Measurements from ENCODE around the gene CYP4B1.

Gene CYP4B1

DNA sequence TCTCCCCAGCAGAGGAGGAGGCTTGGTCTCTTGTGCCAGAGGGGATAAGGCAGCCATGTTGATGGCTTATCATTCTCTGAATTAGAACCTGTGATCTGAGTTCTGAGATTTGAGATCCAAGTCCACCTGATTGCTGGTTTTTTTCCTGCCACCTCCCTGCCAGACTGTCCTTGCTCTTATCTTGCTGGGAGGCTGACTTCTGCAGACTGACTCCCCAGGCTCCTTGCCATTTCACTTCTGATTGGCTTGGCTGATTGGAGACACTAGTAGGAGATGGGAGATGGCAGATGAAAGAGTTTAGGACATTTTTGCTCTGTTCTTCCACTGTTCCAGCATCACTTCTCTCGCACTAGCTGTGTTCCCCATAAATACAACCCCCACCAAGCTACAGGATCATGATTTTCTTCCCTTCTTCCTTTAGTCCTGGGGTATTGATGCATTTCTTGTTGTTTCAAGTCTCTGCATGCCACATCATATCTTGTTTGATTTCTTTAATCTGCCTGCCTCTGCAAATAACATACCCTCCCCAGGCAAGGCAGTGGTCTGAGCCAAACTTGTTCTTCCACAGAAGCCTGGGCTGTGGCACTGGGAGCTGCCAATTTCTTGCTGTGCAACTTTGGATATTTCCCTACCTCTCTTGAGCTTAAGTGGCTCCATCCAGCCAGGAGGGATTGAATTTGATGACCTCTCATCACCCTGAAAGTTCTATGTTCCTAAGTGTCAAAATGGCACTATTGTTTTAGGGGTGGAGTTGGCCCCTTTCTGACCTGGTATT is 963 bp upstream of the CYP4B1 start:
- DNase-seq = no peak

DNA sequence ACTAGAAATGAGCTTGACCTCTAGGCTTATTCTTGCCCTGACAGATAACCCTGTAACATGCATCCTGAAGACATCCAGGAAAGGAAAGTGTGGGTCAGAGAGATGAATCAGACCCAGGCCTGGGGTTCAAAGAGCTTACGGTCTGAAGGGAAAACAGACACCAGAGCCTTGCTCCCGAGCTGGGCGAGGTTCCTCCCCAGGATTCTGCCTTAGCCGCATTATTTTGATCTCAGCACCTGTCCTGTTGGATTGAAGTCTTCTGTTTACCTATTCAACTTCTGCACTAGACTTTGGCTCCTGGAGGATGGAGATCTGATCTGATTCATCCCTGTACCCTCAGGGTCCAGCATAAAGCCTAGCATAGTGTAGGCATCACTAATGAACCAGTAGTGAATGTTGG is 1.9 kb downstream of the CYP4B1 start:
- DNase-seq = no peak

DNA sequence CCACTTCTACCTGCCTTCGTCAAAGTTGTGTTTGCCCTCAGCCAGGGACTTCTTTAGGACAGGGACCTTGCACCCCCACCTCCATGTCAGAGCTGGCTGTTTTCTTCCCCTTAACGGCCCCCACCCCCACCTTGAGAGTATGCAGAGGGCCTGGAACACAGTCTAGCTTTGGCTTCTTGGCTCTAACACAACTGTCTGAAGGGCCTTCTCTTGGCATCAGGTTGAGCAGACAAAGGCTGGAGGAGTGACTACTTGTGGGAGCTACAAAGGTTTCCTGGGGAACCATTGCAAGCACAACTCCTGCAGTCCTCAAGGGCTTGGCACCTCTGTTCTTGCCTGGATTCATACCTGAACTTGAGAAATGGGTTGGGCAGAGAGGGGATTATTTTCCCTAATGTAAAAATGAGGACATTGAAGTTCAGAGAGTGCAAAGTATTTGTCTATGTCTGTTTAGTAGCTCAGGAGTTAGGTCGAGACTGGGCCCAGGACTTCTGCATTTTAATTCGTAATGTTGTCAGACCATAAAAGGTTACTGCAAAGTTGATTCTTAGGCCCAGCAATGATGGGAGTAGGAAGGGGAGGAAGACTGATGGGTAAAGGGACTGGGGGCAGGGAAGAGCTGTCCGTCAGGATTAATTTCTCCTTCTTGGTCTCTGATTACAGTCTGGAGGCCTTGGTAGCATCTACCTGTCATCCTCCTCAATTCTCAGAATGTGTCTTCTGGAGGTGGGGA is 2.6 kb downstream of the CYP4B1 start:
- DNase-seq = no peak

DNA sequence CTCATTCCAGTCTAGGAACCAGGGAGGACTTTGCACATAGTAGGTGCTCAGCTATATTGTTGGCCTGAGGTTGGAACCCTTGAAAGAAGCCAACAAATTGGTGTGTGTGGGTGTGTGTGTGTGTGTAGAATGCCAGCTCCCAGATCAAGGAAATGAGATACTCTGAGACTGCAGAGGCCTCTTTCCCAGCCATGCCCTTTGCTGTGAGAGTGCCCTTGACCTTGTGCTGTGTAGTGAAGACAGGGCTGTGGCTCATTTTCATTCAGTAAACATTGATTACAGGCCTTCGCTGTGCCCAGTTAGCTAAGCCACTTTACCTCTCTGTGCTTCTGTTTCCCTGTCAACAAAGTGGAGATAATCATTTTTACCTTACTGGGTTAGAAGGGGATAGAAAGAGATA is 3.2 kb downstream of the CYP4B1 start:
- no peak for DNase-seq

DNA sequence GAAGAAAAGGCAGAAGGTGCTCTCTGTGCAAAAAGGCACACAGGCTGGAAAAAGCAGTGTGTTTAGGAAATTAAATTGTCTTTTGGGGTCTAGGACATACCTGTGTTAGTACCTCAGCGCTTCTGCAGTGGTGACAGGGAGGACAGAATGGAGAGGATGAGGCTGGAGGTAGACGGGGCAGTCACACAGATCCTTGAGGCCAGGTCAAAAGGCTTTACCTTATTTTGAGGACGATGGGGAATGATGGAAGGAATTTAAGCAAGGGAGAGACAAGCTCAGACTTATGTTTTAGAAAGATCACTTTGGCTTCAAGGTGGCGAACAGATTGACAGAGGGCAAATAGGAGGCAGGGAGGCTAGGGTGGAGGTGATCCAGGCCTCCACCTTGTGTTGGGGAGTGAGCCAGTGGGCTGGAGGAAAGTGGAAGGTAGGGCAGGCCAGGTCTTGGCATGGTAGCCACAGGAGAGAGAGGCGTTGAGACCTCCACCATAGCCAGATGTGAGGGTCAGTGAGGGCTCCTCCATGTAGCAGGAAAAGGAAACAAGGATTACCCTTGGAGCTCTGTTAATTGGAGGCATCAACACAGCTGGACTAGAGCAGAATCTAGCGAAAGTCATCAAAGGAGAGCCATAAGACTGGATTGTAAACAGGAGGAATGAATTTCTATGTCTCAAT is 4.2 kb downstream of the CYP4B1 start:
- no peak for DNase-seq

DNA sequence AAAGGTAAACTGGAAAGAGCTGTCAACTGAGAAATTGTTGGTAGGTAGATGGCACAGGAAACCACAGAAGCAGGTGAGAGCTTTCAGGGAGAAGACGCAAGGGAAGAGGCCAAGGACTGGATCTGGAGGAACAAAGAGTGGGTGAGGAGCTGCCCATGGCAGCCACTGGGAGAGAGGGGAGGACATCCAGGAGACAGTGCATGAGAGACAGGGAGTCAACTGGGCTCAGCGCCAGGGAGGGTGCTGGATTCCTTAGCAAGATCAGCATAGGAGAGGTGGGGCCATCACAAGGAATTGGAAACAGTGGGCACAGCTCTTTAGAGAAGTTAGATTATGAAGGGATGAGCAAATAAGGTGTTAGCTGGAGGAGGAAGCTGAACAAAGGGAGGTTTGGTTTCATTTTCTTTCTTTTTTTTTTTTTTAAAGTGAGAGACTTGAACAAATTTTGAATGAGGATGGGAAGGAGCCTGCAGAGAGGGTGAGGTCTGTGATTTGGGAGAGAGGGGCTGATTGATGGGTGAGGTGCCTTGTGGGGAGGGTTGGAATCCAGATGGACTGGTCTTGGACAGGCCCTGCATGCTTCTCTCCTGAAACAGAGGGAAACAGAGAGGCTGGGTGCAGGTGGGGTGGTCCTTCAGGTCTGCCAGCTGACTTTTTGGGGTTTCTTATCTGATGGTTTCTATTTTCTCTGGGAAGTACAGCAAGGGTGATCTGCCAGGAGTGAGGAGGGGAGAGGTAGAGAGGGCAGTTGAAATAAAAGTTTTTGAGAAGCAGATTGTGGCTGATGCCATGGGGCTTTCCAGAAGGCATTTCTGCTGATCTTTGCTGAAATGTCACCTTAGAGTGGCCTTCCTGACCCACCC is 5.4 kb downstream of the CYP4B1 start:
- no peak for DNase-seq

DNA sequence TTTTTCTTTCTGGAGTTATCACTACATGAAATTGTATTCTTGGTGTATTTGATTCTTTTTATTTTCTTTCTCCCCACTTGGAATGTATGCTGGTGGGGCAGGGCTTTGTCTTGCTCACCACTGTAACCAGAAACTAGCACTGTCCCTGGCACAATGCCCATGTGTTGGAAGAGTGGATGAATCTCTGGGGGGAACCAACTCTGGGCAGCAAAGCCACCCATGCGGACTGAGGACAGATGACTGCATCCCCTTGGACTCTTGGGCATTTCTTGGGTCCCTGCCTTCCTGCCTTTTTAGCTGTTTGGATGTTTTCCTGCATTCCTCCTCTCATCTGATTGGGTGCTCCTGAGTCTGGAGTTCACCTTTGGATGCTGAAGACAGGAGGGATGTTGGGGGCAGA is 6.1 kb downstream of the CYP4B1 start:
- DNase-seq = no peak

DNA sequence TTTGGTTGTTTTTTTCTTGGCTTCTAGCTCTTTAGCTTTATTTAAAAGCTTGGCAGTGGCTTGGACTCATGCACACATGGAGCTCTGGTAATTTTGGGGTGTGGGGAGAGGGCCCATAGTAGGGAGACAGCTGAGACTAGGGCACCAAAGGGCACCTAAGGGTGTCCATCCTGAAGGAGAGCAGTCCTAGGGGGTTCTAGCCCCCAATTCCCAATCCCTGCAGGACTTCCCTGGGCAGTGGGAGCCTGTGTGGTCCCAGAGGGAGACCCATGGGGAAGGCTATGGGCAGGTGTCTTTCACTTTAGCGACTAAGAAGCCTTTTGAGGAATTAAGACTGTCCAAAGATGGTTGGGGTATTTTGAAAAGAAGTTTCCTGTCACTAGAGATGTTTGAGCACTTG is 6.9 kb downstream of the CYP4B1 start:
- DNase-seq = no peak

DNA sequence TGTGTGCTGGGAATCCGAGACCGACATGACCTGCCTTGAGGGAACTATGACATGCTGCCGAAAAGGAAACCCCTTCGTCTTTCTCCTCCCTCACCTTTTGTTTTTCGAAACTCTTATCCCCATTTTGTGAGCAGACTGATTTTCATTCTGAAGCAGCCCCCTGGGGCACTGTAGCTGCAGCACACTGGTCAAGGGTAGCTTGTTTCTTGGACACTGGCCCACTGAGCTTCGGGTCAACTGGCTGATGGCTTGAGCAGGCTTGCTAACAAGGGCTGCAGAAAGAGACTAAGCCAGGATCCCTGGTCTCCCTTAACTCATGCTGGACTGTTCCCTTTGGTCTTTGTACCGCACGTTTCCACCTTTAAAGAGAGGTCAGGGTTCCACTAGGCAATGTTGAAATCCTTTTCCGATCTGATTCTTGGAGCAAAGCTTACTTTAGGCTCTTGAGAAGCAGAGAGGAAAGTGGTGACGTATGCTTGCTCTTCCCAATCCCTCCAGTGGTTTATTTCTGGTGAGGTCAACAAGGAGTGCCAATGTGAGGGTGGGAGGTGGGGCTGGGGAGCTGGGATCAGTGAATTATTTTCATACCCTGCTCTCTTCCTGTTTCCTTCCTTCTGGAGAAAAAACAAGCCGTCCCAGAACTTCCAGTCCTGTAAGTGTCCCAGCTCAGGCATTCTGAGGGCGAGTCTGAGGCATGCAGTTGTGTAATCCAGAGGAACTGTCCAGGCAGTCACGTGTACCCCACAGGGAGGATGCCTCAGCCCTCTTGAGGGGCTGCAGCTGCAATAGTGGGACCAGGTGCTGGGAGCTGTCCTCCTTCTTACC is 7.6 kb downstream of the CYP4B1 start:
- no peak for DNase-seq

DNA sequence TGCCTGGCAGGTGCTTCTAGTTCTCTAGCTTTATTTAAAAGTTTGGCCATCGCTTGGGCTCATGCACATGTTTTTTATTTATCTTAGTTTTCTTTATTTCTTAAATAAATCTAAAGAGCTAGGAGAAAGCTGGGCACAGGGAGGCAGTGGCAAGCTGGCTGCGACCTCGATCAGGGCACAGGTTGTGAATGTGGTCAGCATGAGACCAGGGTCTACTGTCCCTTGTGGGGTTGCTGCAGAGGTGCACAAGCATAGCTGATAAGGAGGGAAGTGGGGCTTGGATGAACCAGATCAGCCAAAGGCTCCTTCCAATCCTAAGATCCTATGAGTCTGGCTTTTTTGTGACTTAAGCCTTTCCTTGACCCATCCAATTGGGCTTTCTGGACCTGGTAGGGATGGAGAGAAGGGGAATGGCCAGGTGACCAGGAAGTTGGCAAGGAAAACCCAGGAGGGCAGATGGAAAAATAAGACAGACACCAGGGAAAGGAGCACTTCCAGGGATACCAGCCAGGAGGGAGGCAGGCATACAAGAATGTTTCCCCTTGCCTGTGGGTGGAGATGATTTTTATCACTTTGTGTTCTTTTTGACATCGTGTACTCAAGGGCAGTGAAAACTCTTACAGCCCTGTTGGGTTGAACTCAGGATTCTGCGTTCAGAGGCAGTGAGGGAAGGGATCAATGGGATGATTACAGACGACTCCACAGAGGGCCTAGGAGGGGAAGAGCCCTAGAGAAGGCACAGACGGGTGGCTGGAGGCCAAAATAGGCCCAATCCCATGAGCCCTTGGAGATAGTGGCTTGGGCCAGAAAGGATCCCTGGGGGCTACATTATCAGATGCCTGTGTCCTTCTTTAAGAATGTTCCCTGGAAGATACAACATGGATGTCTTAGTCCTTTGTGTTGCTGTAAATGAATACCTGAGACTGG is 8.5 kb downstream of the CYP4B1 start:
- DNase-seq = no peak

DNA sequence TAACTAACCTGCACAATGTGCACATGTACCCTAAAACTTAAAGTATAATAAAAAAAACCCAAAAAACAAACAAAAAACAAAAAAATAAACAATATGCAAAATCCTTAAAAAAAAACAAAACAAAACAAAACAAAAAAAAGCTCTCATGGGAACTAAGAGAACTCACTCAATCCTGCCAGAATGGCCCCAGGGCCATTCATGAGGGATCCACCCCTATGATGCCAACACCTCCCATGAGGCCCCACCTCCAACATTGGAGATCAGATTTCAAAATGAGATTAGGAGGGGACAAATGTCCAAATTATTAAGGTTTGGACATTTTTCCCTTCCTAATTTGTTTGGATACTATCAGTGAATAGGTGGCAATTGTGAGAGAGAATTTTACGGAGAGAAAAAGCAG is 10.2 kb downstream of the CYP4B1 start:
- no peak for DNase-seq

DNA sequence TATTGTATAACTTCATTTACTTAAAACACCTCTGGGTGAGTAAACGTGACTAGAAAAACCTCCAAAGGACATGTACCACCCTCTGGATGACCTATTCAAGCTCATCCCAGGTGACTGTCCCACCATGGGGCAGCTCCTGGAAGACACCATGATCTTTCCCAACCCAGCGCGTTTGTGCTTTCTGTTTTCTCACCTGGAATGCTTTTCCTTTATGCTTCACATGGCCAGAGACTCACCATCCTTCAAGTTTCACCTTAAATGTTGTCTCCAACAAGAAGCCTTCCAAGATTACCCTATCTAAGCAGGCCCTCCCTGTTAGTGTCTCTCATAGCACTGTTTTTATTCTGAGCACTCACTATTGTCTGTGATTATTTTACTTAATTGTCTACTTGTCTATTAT is 11.1 kb downstream of the CYP4B1 start:
- no peak for DNase-seq

DNA sequence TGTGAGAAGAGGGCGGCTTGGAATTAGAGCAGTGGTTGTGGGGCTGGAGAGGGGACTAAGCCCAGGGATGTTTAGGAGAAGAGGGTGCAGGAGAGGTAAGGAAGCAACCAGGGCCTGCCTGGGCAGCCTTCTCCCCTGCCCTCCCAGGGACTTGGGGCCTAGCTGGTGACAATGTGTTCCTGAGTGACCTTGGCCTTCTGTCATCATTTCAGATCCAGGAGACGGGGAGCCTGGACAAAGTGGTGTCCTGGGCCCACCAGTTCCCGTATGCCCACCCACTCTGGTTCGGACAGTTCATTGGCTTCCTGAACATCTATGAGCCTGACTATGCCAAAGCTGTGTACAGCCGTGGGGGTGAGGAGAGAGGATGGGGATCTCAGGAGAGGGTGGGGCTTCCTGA is 11.8 kb downstream of the CYP4B1 start:
- no peak for DNase-seq

DNA sequence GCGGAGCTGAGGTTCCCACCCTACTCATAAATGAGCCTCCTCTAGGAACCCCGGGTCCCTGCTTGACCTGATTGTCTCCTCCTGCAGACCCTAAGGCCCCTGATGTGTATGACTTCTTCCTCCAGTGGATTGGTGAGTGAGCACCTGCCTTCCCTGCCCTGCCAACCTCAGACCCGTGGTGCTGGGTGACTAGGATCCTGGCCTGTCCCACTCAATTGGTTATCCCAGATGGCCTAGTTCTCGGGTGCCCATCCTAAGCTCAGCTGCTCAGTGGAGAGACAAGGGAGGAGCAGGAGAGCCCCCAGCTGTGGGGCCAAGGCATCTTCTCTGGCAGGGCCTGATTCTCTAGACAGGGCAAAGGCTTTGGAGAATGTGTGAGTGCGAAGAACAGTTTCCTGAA is 12.2 kb downstream of the CYP4B1 start:
- DNase-seq = no peak

DNA sequence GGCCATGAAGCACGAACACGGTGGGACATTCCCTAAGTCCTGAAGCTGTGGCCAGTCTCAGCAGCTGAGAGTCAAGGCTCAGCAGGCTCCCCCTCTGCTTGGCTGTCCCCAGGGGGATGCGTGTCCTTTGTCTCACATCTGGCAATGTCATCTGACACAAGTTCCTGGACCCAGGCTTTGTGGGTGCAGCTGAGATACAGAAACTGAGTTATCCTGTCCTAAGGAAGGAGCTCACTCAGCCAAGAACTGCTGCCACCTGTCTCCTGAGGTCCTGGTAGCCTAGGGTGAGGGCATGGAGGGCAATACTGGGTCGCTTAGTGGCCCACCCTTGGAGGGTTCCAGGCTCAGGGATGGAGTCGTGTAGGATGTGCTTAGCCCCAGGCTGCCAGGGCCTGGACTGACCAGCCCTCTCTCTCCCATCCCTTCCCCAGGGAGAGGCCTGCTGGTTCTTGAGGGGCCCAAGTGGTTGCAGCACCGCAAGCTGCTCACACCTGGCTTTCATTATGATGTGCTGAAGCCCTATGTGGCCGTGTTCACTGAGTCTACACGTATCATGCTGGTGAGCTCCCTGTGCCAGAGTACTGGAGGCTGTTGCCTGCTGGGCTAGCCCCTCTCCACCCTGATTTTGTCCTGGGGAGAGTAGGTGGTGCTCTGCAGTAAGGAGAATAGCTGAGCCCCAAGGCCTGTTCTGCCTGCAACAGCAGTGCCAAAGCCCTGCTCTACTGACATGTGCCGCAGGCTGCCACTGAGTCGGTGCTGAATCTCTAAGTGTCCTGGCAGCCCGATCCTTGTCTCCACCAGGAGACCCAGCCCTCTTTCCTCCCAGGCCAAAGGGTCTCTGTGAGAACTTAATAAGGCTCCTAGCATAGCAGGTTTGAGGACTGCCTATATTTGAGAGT is 13.5 kb downstream of the CYP4B1 start:
- DNase-seq = no peak

DNA sequence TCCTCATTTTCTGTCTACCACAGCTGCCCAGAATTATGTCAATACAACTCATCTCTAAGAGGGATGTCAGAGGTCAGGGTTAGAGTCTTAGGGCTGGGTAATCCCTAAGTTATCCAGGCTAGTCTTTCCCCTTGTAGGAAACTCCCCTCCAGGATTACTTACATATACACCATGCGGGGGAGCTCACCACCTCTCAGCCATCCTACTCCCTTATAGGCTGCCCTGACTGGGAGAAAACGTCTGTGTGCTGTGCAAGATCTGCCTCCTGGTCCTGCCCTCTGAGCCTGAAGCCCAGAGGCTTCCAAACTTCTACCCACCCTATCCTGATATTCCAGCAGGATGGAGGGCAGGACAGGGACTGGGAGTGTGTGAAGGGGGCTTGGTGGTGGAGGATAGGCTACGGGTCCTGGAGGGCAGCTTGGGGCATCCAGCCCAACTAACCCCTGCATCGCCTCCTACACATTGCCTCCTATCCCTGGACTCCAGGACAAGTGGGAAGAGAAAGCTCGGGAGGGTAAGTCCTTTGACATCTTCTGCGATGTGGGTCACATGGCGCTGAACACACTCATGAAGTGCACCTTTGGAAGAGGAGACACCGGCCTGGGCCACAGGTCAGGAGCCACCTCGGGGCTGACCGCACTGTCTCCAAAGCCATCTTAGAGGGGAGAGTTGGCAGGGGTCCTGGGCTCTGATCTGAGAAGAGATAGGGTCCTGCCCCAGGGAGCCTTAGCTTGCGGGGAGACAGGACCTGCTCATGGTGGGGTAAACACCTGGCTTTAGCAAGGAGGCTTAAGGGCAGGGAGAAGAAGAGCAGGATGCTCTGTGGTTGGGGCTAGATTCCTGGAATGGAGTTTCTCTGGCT is 14.4 kb downstream of the CYP4B1 start:
- DNase-seq = no peak

DNA sequence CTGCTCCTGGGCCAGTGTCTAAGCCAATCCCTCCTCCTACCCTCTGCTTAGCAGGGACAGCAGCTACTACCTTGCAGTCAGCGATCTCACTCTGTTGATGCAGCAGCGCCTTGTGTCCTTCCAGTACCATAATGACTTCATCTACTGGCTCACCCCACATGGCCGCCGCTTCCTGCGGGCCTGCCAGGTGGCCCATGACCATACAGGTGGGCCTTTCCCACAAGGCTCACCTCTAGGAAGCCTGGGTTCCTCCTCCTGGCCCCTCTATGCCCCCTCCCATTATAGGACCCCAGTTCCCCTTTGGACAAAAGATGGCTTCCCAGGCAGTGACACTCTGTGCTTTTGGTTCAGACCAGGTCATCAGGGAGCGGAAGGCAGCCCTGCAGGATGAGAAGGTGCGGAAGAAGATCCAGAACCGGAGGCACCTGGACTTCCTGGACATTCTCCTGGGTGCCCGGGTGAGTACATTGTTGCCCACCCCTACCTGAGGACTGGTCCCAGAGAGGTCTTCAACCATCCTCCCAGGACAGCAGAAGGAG is 15.1 kb downstream of the CYP4B1 start:
- no peak for DNase-seq

DNA sequence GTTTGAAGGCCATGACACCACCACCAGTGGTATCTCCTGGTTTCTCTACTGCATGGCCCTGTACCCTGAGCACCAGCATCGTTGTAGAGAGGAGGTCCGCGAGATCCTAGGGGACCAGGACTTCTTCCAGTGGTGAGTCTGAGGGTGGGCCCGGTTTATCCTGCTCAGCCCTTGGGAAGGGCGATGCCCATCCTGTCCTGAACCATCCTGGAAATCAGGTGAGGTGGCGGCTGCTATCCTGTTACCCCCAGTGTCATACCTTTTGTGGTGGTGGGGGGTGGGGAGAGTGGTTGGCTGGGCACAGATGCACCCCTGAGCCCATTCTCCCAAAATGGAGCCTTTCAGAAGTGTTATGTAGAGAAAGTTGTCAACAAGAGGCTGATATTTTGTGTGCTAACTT is 16.3 kb downstream of the CYP4B1 start:
- no peak for DNase-seq

DNA sequence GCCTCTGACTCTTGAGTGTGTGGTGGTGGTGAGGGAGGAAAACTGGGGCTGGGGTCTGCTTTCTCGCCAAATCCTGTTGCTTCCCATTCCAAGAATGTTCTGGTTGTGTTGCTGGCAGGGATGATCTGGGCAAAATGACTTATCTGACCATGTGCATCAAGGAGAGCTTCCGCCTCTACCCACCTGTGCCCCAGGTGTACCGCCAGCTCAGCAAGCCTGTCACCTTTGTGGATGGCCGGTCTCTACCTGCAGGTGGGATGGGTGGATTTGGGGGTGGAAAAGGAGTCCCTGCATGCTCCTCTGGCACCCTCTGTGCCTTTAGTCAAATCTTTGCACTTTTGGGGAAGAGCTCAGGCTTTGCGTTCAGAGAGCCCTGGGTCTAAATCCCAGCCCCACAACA is 18.1 kb downstream of the CYP4B1 start:
- no peak for DNase-seq
